NT2/D1 (cell line): ENCODE measurements around the gene NRXN2.

Experiments used
- SUZ12 ChIP-seq: IDR thresholded peaks from 2 replicates; pipeline ENCODE4 v1.6.1; 2011; ENCODE audit not compliant: insufficient read length, insufficient read depth; ENCODE audit errors: extremely low read depth
- YY1 ChIP-seq: IDR thresholded peaks from 2 replicates; pipeline ENCODE4 v1.6.1; 2011; ENCODE audit not compliant: insufficient read length, insufficient read depth
- ZNF274 ChIP-seq: IDR thresholded peaks from 2 replicates; pipeline ENCODE4 v1.6.1; 2011; ENCODE audit warnings: mild to moderate bottlenecking, low read depth, low read length

DNA sequence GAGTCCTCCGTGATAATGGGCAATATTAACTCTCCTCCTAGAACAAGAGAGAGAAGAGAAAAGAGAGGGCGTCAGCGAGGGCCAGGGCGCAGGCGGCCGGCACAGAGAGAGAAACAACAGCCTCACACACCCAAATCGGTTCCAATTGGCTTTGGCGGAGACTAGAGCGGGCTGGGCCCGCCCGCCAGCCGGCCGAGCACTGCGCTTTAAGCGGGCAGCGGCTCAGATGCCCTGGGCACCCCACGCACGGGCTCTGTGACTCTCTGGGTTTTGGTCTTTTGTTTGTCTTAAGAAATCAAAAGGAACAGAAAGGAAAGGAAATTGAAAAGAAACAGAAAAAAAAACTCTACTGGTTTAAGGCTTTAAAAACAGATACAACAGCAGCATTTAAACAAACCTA, 115.0 kb downstream of the NRXN2 start:
- TF ChIP-seq YY1 (no peak), ZNF274 (no peak), SUZ12 (no peak)
